ENCODE results near the gene AHCY. TPM values are rescaled to one million over a fixed set of nuclear protein-coding genes. Genes with fewer than 3 reads are reported as not detected.

AHCY gene
- total RNA-seq, 4 donors from 2014 or later, result 50.4 to 71.5 (median 58.0) TPM

GRCh38 chr20:34305333-34306230 is 2.4 kb upstream of the AHCY start:
- Histone ChIP-seq H3K4me1 (peaks cover 0 to 27% (median 13%) of the 10 kb centered on the region in 3 donors), H3K36me3 (no peaks in the 10 kb centered on the region), H3K9me3 (no peaks in the 10 kb centered on the region), H3K27ac (no peak overlapping the region), H3K4me3 (no peak overlapping the region), H3K27me3 (no peaks in the 10 kb centered on the region)
- ATAC-seq, result no peak
- TF ChIP-seq POLR2AphosphoS5 (IDR thresholded peaks at IDR 0.05) (no peak), POLR2A (IDR thresholded peaks at IDR 0.05) (no peak), EP300 (IDR thresholded peaks at IDR 0.05) (no peak), CTCF (IDR thresholded peaks at IDR 0.05) (no peak)
- WGBS, 2 donors (ENCODE audit: low coverage in 1 of 2), result 72 to 75% methylated on average over 18 to 19 of the region's 19 CpGs

GRCh38 chr20:34302312-34302722 is 838 bp downstream of the AHCY start:
- Histone ChIP-seq H3K27ac (peak overlapping the region; percentile 60 to 97 (median 92)), H3K4me3 (peak overlapping the region; percentile 76 to 92), H3K4me1 (peaks cover 0 to 27% (median 13%) of the 10 kb centered on the region in 3 donors), H3K9me3 (no peaks in the 10 kb centered on the region), H3K36me3 (no peaks in the 10 kb centered on the region), H3K27me3 (no peaks in the 10 kb centered on the region)
- 7 to 10% methylated on average over 5 of the region's 9 CpGs for WGBS, 2 donors (ENCODE audit: low coverage in 1 of 2)
- no peak for ATAC-seq
- TF ChIP-seq CTCF (IDR thresholded peaks at IDR 0.05) (no peak), EP300 (IDR thresholded peaks at IDR 0.05) (no peak), POLR2AphosphoS5 (IDR thresholded peaks at IDR 0.05) (no peak), POLR2A (IDR thresholded peaks at IDR 0.05) (no peak)

GRCh38 chr20:34301587-34302311 is 1.4 kb downstream of the AHCY start:
- WGBS, 2 donors (ENCODE audit: low coverage in 1 of 2), result 73 to 80% methylated on average over 3 to 4 of the region's 17 CpGs
- peaks cover 0 to 27% (median 13%) of the 10 kb centered on the region in 3 donors for H3K4me1 ChIP-seq
- ATAC-seq, result no peak
- TF ChIP-seq POLR2A (IDR thresholded peaks at IDR 0.05) (no peak), CTCF (IDR thresholded peaks at IDR 0.05) (no peak), POLR2AphosphoS5 (IDR thresholded peaks at IDR 0.05) (no peak), EP300 (IDR thresholded peaks at IDR 0.05) (no peak)
- no peaks in the 10 kb centered on the region for H3K36me3 ChIP-seq
- H3K4me3 ChIP-seq, result peak overlapping the region in 1 of 2 donors; percentile 92
- H3K27ac ChIP-seq, result peak overlapping the region in 1 of 4 donors; percentile 97
- H3K27me3 ChIP-seq, result no peaks in the 10 kb centered on the region
- no peaks in the 10 kb centered on the region for H3K9me3 ChIP-seq

- Histone ChIP-seq H3K27ac (no peak overlapping the region), H3K9me3 (no peaks in the 10 kb centered on the region), H3K27me3 (no peaks in the 10 kb centered on the region), H3K36me3 (no peaks in the 10 kb centered on the region), H3K4me3 (no peak overlapping the region), H3K4me1 (peaks cover 0 to 27% (median 13%) of the 10 kb centered on the region in 3 donors)
- TF ChIP-seq EP300 (IDR thresholded peaks at IDR 0.05) (no peak), CTCF (IDR thresholded peaks at IDR 0.05) (no peak), POLR2A (IDR thresholded peaks at IDR 0.05) (no peak), POLR2AphosphoS5 (IDR thresholded peaks at IDR 0.05) (no peak)
- no peak for ATAC-seq
- WGBS, 2 donors (ENCODE audit: low coverage in 1 of 2), result 62 to 83% methylated on average over 1 to 3 of the region's 7 CpGs
Measured at GRCh38 chr20:34300809-34301586, 2.2 kb downstream of the AHCY start.

Measured in gastroesophageal sphincter (tissue), 4 donors.